ENCODE measurements around the gene USP37. TPM values are rescaled to one million over a fixed set of nuclear protein-coding genes. Genes with fewer than 3 reads are reported as not detected.

Gene USP37
- polyA plus RNA-seq, 1 of the 3 experiments (the other 2 are of a cell fraction): 0.95 TPM

GRCh38 chr2:218540015-218540414 is 28.1 kb downstream of the USP37 start (continued):
- TF ChIP-seq SIN3A (IDR thresholded peaks at IDR 0.05; ENCODE audit: borderline replicate concordance, low read depth, low read length) (no peak), ZBTB33 (IDR thresholded peaks at IDR 0.05; ENCODE audit: borderline replicate concordance, low read depth) (no peak), POLR2AphosphoS5 (IDR thresholded peaks at IDR 0.05; ENCODE audit: low read depth, low read length) (no peak)

GRCh38 chr2:218536804-218537494 is 31.2 kb downstream of the USP37 start:
- H3K9me3 ChIP-seq: no peaks in the 10 kb centered on the region
- H3K9ac ChIP-seq: no peak overlapping the region
- H3K36me3 ChIP-seq (replicated peaks in 1 of 2; ENCODE audit: control insufficient read depth in 1 of 2, insufficient read depth in 2 of 2, low read length in 1 of 2): peaks cover 40 to 44% of the 10 kb centered on the region in 2 experiments
- ChIA-PET CTCF (interaction anchor here (1.2 kb wide), 1 partner anchor 111 kb away, joined by 3 read pairs; no protein-coding TSS in a partner anchor), POLR2A (no interaction called here)
- no peak overlapping the region for H3K4me3 ChIP-seq (ENCODE audit: low read depth in 2 of 2, low read length in 1 of 2)
- no peak overlapping the region for H2AFZ ChIP-seq (ENCODE audit: low read depth)
- no peaks in the 10 kb centered on the region for H3K4me1 ChIP-seq (ENCODE audit: control insufficient read depth in 1 of 2, insufficient read depth in 2 of 2, low read depth in 1 of 2, low read length in 1 of 2)
- H3K9me2 ChIP-seq: no peaks in the 10 kb centered on the region
- no peak for DNase-seq
- no peaks in the 10 kb centered on the region for H4K20me1 ChIP-seq (ENCODE audit: insufficient read depth)
- no peak for TF ChIP-seq USF2 (IDR thresholded peaks at IDR 0.05; ENCODE audit: borderline replicate concordance, low read depth, low read length)
- no peak for TF ChIP-seq NFIC (IDR thresholded peaks at IDR 0.05; ENCODE audit: borderline replicate concordance)
- no peak for TF ChIP-seq YY1 (IDR thresholded peaks at IDR 0.05; ENCODE audit: low read depth)
- no peak for TF ChIP-seq ZBTB33 (IDR thresholded peaks at IDR 0.05; ENCODE audit: borderline replicate concordance, low read depth)
- no peak for TF ChIP-seq TCF12 (IDR thresholded peaks at IDR 0.05)
- TF ChIP-seq FOSL2 (IDR thresholded peaks at IDR 0.05; ENCODE audit: borderline replicate concordance, low read depth): no peak
- no peak for TF ChIP-seq MXI1 (IDR thresholded peaks at IDR 0.05; ENCODE audit: low read depth, low read length)
- no peak for TF ChIP-seq PBX3 (IDR thresholded peaks at IDR 0.05)
- no peak for TF ChIP-seq GATA2 (CRISPR knock-in tag; IDR thresholded peaks at IDR 0.05)
- no peak overlapping the region for H3K4me2 ChIP-seq
- H3F3A ChIP-seq (replicated peaks; ENCODE audit: insufficient read depth): peaks cover 3% of the 10 kb centered on the region
- H3K27me3 ChIP-seq (ENCODE audit: insufficient read depth): no peaks in the 10 kb centered on the region
- WGBS (ENCODE audit: low lambda C conversion rate): 88% methylated on average over 6 of the region's 6 CpGs
- no peak overlapping the region for H3K27ac ChIP-seq (ENCODE audit: low read depth in 2 of 2, low read length in 1 of 2)
- H3K79me2 ChIP-seq (ENCODE audit: insufficient read depth): no peaks in the 10 kb centered on the region
